Keratinocyte (primary cell): Measurements from ENCODE around the gene PFN2. TPM values are rescaled to one million over a fixed set of nuclear protein-coding genes. Genes with fewer than 3 reads are reported as not detected.

ENCODE experiments used
- DNase-seq: peaks from one replicate; pipeline ENCODE4 v3.0.0-alpha.2; 2011; ENCODE audit warnings: low read depth, missing footprints, low spot score
- FAIRE-seq: peaks from 2 replicates; lab custom pipeline; 2011; peaks lifted over from hg19 to GRCh38; lab: Jason Lieb, UNC
- H2AFZ ChIP-seq: 2 replicates; pipeline ENCODE4 v1.6.0; 2012; ENCODE audit warnings: low read length, control low read depth, inconsistent platforms; ENCODE audit not compliant: control insufficient read depth
- H3K27ac ChIP-seq: 2 replicates; pipeline ENCODE4 v1.5.1; 2011; ENCODE audit warnings: low read length; ENCODE audit not compliant: control insufficient read depth, insufficient read depth
- H3K27me3 ChIP-seq: 3 replicates; pipeline ENCODE4 v1.6.0; 2011; ENCODE audit warnings: low read length; ENCODE audit not compliant: control insufficient read depth, insufficient read depth; ENCODE audit errors: extremely low read depth
- H3K36me3 ChIP-seq, 2 experiments: 2 replicates in 1 of 2; 3 replicates in 1 of 2; pipeline ENCODE4 v1.5.1; 2011; ENCODE audit warnings: low read length in 2 of 2, mild to moderate bottlenecking in 1 of 2; ENCODE audit not compliant: control insufficient read depth in 2 of 2, insufficient read depth in 2 of 2; ENCODE audit errors: extremely low read depth in 1 of 2
- H3K4me1 ChIP-seq: 3 replicates; pipeline ENCODE4 v1.5.1; 2011; ENCODE audit warnings: low read length; ENCODE audit not compliant: control insufficient read depth, insufficient read depth; ENCODE audit errors: extremely low read depth
- H3K4me2 ChIP-seq: 3 replicates; pipeline ENCODE4 v1.6.0; 2011; ENCODE audit warnings: low read depth, low read length; ENCODE audit not compliant: control insufficient read depth, insufficient read depth; ENCODE audit errors: extremely low read depth
- H3K4me3 ChIP-seq, 3 experiments: fragments of 200-600 bp in 1 of 3; sonication (generic) in 1 of 3; 2 replicates in 2 of 3; 3 replicates in 1 of 3; pipeline ENCODE4 v1.5.1; 2011 to 2016; ENCODE audit warnings: low read length in 3 of 3, mild to moderate bottlenecking in 3 of 3, control low read depth in 2 of 3, inconsistent platforms in 1 of 3, low read depth in 1 of 3, mixed read lengths in 1 of 3, mixed run types in 1 of 3, moderate library complexity in 1 of 3; ENCODE audit not compliant: control insufficient read depth in 2 of 3, insufficient read depth in 2 of 3; ENCODE audit errors: extremely low read depth in 1 of 3
- H3K79me2 ChIP-seq: 2 replicates; pipeline ENCODE4 v1.6.0; 2012; ENCODE audit warnings: low read length; ENCODE audit not compliant: control insufficient read depth, insufficient read depth
- H3K9ac ChIP-seq: 3 replicates; pipeline ENCODE4 v1.6.0; 2011; ENCODE audit warnings: low read length; ENCODE audit not compliant: control insufficient read depth, insufficient read depth; ENCODE audit errors: extremely low read depth
- H3K9me1 ChIP-seq: 3 replicates; pipeline ENCODE4 v1.6.0; 2011; ENCODE audit warnings: low read length; ENCODE audit not compliant: control insufficient read depth, insufficient read depth; ENCODE audit errors: extremely low read depth
- H3K9me3 ChIP-seq: 2 replicates; pipeline ENCODE4 v1.5.1; 2012; ENCODE audit warnings: low read depth, low read length; ENCODE audit not compliant: control insufficient read depth
- H4K20me1 ChIP-seq: 3 replicates; pipeline ENCODE4 v1.6.0; 2011; ENCODE audit warnings: low read length; ENCODE audit not compliant: control insufficient read depth, insufficient read depth; ENCODE audit errors: extremely low read depth
- CTCF ChIP-seq, 3 experiments: IDR thresholded peaks in 1 of 3; conservative IDR thresholded peaks in 1 of 3; optimal IDR thresholded peaks in 1 of 3; 2 replicates in 2 of 3; 3 replicates in 1 of 3; pipeline versions ENCODE3 to v1.5.1; 2011; ENCODE audit warnings: low read length in 3 of 3, mild to moderate bottlenecking in 3 of 3, moderate library complexity in 2 of 3, control low read depth in 1 of 3, inconsistent platforms in 1 of 3; ENCODE audit not compliant: insufficient read depth in 2 of 3; ENCODE audit errors: extremely low read depth in 1 of 3
- EZH2 ChIP-seq: IDR thresholded peaks from one replicate; pipeline ENCODE4 v1.6.1; 2012; ENCODE audit warnings: inconsistent platforms, mild to moderate bottlenecking, low read length, moderate library complexity
- dilution Hi-C: fragments of 300-500 bp; cut with MboI; formaldehyde crosslinking; loops from one replicate; pipeline ENCODE4 v1.7.0; 2020; ENCODE audit warnings: low sequenced_read_pairs; ENCODE audit not compliant: extremely low pct_ligation_motif_present
- polyA plus RNA-seq, 5 experiments: library from polyadenylated mRNA; depleted of rRNA in 3 of 5; stranded (reverse) in 3 of 5; stranded (forward) in 1 of 5; unstranded in 1 of 5; fragments of >200 nt; gene quantifications; 1 replicate in 1 of 5; 2 replicates in 3 of 5; 3 replicates in 1 of 5; pipeline versions ENCODE4 v1.2.1 to v1.2.3, GENCODE V29; 2011 to 2012; ENCODE audit warnings: missing spikeins in 2 of 5, low read depth in 1 of 5, low replicate concordance in 1 of 5

PFN2 gene
- polyA plus RNA-seq, 1 donor (not counting 4 experiments of a cell fraction or from before 2014, with no cell fraction given), result 334 TPM

DNA sequence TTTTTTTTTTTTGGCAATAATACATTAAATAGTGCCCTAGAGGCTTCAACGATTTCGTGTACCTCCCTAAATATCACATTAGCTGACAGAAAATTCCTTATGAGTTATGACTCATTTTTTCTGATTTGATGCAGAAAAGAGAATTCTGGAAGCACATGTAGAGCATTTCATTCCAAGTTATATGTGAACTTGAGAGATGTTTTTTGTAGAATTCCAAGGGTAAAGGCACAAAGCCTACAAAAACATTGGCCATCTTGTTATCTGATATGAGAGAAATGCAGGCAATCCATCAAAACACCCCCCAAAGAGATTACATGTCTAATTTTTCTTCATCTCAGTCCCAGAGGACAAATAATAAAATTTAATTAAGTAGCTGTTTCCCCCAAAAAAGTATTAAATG, 6.7 kb upstream of the PFN2 start:
- no peaks in the 10 kb centered on the region for H3K27me3 ChIP-seq
- FAIRE-seq (no peak), DNase-seq (no peak)
- no peaks in the 10 kb centered on the region for H3K4me1 ChIP-seq
- no peaks in the 10 kb centered on the region for H3K9me1 ChIP-seq
- no peak overlapping the region for H3K4me2 ChIP-seq
- no peak for TF ChIP-seq CTCF (optimal IDR thresholded peaks at IDR 0.05 in 1 of 3, IDR thresholded peaks at IDR 0.05 in 1 of 3, conservative IDR thresholded peaks at IDR 0.05 in 1 of 3; ENCODE audit: extremely low read depth in 1 of 3, insufficient read depth in 2 of 3, low read length in 3 of 3)
- no peak for TF ChIP-seq EZH2
- H3K27ac ChIP-seq, result no peak overlapping the region
- H3K36me3 ChIP-seq, result no peaks in the 10 kb centered on the region
- no peaks in the 10 kb centered on the region for H4K20me1 ChIP-seq
- no peak overlapping the region for H3K9ac ChIP-seq
- no peaks in the 10 kb centered on the region for H3K79me2 ChIP-seq
- dilution Hi-C loops, result no loop called here
- no peak overlapping the region for H3K4me3 ChIP-seq
- no peak overlapping the region for H2AFZ ChIP-seq
- H3K9me3 ChIP-seq, result no peaks in the 10 kb centered on the region

- Histone ChIP-seq H3K36me3 (no peaks in the 10 kb centered on the region), H3K27me3 (no peaks in the 10 kb centered on the region), H3K27ac (no peak overlapping the region), H3K9me3 (no peaks in the 10 kb centered on the region), H3K4me1 (peaks cover 3% of the 10 kb centered on the region), H2AFZ (no peak overlapping the region), H3K4me3 (no peak overlapping the region), H3K4me2 (no peak overlapping the region), H3K79me2 (peaks cover 3% of the 10 kb centered on the region), H3K9me1 (no peaks in the 10 kb centered on the region), H3K9ac (no peak overlapping the region), H4K20me1 (no peaks in the 10 kb centered on the region)
- dilution Hi-C loops, result no loop called here
- TF ChIP-seq CTCF (optimal IDR thresholded peaks at IDR 0.05 in 1 of 3, IDR thresholded peaks at IDR 0.05 in 1 of 3, conservative IDR thresholded peaks at IDR 0.05 in 1 of 3; ENCODE audit: extremely low read depth in 1 of 3, insufficient read depth in 2 of 3, low read length in 3 of 3), result peak in 1 of 3 experiments; percentile 40
- no peak for TF ChIP-seq EZH2
- no peak for DNase-seq
- peak; percentile 17 for FAIRE-seq
Observed at GRCh38 chr3:149975919-149976318, 5.2 kb upstream of the PFN2 start.
